DMS114 treated with DMSO at 0.1 percent for 48 hours (cell line): ENCODE measurements around the gene TEAD4.

ENCODE experiments used
- DNase-seq: peaks from one replicate; lab custom pipeline; 2025; ENCODE audit not compliant: unreplicated experiment; lab: John Stamatoyannopoulos, UW

TEAD4 gene

GRCh38 chr12:3077572-3078081 is 118.4 kb downstream of the TEAD4 start:
- DNase-seq = no peak

GRCh38 chr12:3078086-3078820 is 119.1 kb downstream of the TEAD4 start:
- no peak for DNase-seq

GRCh38 chr12:3081091-3081490 is 121.9 kb downstream of the TEAD4 start:
- no peak for DNase-seq

GRCh38 chr12:3081886-3082285 is 122.7 kb downstream of the TEAD4 start:
- no peak for DNase-seq

- DNase-seq = no peak
These were observed 124.2 kb downstream of the TEAD4 start for GRCh38 chr12:3083241-3083920.

- no peak for DNase-seq
These were observed 124.7 kb downstream of the TEAD4 start for GRCh38 chr12:3083921-3084347.

GRCh38 chr12:3084742-3085141 is 125.5 kb downstream of the TEAD4 start:
- no peak for DNase-seq

GRCh38 chr12:3085341-3086139 is 126.3 kb downstream of the TEAD4 start:
- no peak for DNase-seq

GRCh38 chr12:3086211-3086610 is 127.0 kb downstream of the TEAD4 start:
- no peak for DNase-seq

GRCh38 chr12:3086729-3087323 is 127.6 kb downstream of the TEAD4 start:
- no peak for DNase-seq

GRCh38 chr12:3087758-3088650 is 128.8 kb downstream of the TEAD4 start:
- DNase-seq = no peak

GRCh38 chr12:3089588-3089987 is 130.4 kb downstream of the TEAD4 start:
- no peak for DNase-seq
